Right lobe of liver (tissue), 4 donors: ENCODE results near the gene FAM171A2.

ENCODE experiments used
- CTCF ChIP-seq, 4 donors: fragments of 200-600 bp in 3 of 4; fragments of 450-650 bp in 1 of 4; IDR thresholded peaks; one replicate each; pipeline versions ENCODE4 v1.5.1 to v1.8.0; 2016 to 2022; ENCODE audit warnings: antibody characterized with exemption in 4 of 4, mild to moderate bottlenecking in 2 of 4
- POLR2A ChIP-seq: fragments of 450-650 bp; IDR thresholded peaks from one replicate; pipeline ENCODE4 v1.6.1; 2017; ENCODE audit warnings: antibody characterized with exemption, mild to moderate bottlenecking
- donor health status: DM: no; HTN: no; CAD: no.
- donor health status: DM: no; HTN: no; CAD: no.
- donor health status: DM: no; HTN: yes; CAD: no.

GRCh38 chr17:44372036-44372435 lies 8.4 kb upstream of the FAM171A2 start:
- no peak for TF ChIP-seq CTCF (IDR thresholded peaks at IDR 0.05)
- no peak for TF ChIP-seq POLR2A
